Naive B cell (primary cell): ENCODE measurements around the gene CPXM1. TPM values are rescaled to one million over a fixed set of nuclear protein-coding genes. Genes with fewer than 3 reads are reported as not detected.
A peak's percentile ranks its signal among the peaks of the same experiment; 100 is the strongest.

ENCODE experiments used
- ATAC-seq, 2 donors: fragments of 150-1000 bp; cut with Tn5 transposase; 2 replicates each; pipeline ENCODE4 v1.10.0; 2021; ENCODE audit warnings: low read depth in 2 of 2, mild to moderate bottlenecking in 2 of 2, moderate library complexity in 2 of 2
- DNase-seq: peaks from one replicate; pipeline ENCODE4 v3.0.0; 2022
- H3K27ac Mint-ChIP-seq, 6 donors: one replicate each; pipeline ENCODE4 v1.8.0; 2020 to 2022; ENCODE audit warnings: mild to moderate bottlenecking in 6 of 6, mixed read lengths in 6 of 6, moderate library complexity in 5 of 6, inconsistent platforms in 2 of 6
- H3K27me3 Mint-ChIP-seq, 3 donors: one replicate each; pipeline ENCODE4 v1.8.0; 2021 to 2022; ENCODE audit warnings: mixed read lengths in 3 of 3, mild to moderate bottlenecking in 1 of 3
- H3K36me3 Mint-ChIP-seq, 2 donors: one replicate each; pipeline ENCODE4 v1.8.0; 2020 to 2022; ENCODE audit warnings: mixed read lengths in 2 of 2, inconsistent platforms in 1 of 2, mild to moderate bottlenecking in 1 of 2
- H3K4me1 Mint-ChIP-seq, 3 donors: one replicate each; pipeline ENCODE4 v1.8.0; 2020 to 2022; ENCODE audit warnings: mixed read lengths in 3 of 3, inconsistent platforms in 1 of 3, mild to moderate bottlenecking in 1 of 3, moderate library complexity in 1 of 3
- H3K4me3 Mint-ChIP-seq, 8 donors: one replicate each; pipeline ENCODE4 v1.8.0; 2020 to 2022; ENCODE audit warnings: mild to moderate bottlenecking in 8 of 8, mixed read lengths in 8 of 8, moderate library complexity in 8 of 8, inconsistent platforms in 2 of 8
- H3K9me3 Mint-ChIP-seq, 7 donors: one replicate each; pipeline ENCODE4 v1.8.0; 2020 to 2022; ENCODE audit warnings: mixed read lengths in 7 of 7, mild to moderate bottlenecking in 5 of 7, inconsistent platforms in 2 of 7, moderate library complexity in 1 of 7
- polyA plus RNA-seq, 6 donors: library from polyadenylated mRNA; unstranded; fragments of 300-500 nt; fragmentation: Illumina TruSeq; gene quantifications; one replicate each; pipeline ENCODE4 v1.2.3, GENCODE V29; 2021; ENCODE audit warnings: low read depth in 6 of 6

CPXM1 gene
- polyA plus RNA-seq, 6 donors from 2014 or later, result not detected

- Mint-ChIP-seq H3K27ac (no peak overlapping the region), H3K27me3 (peaks cover 55 to 73% (median 67%) of the 10 kb centered on the region in 3 donors), H3K4me3 (no peak overlapping the region), H3K4me1 (peaks cover 11 to 20% (median 17%) of the 10 kb centered on the region in 3 donors), H3K9me3 (peaks cover 0 to 6% (median 0%) of the 10 kb centered on the region in 7 donors), H3K36me3 (peaks cover 0 to 2% of the 10 kb centered on the region in 2 donors)
- DNase-seq (no peak), ATAC-seq (no peak)
Observed at GRCh38 chr20:2804852-2805688, 4.6 kb upstream of the CPXM1 start.

- H3K4me1 Mint-ChIP-seq, result peaks cover 19 to 28% (median 26%) of the 10 kb centered on the region in 3 donors
- H3K9me3 Mint-ChIP-seq, result peaks cover 0 to 6% (median 0%) of the 10 kb centered on the region in 7 donors
- ATAC-seq, result no peak
- no peak overlapping the region for H3K27ac Mint-ChIP-seq
- H3K36me3 Mint-ChIP-seq, result peaks cover 0 to 6% of the 10 kb centered on the region in 2 donors
- no peak for DNase-seq
- H3K27me3 Mint-ChIP-seq, result peaks cover 57 to 79% (median 72%) of the 10 kb centered on the region in 3 donors
- H3K4me3 Mint-ChIP-seq, result peak overlapping the region in 1 of 8 donors; percentile 12
Observed at GRCh38 chr20:2804041-2804828, 3.8 kb upstream of the CPXM1 start.

GRCh38 chr20:2801286-2801728 is 880 bp upstream of the CPXM1 start:
- Mint-ChIP-seq H3K27ac (peak overlapping the region in 2 of 6 donors; percentile 54 to 67), H3K4me3 (peak overlapping the region; percentile 40 to 89 (median 86)), H3K36me3 (peaks cover 0 to 6% of the 10 kb centered on the region in 2 donors), H3K4me1 (peaks cover 23 to 33% (median 32%) of the 10 kb centered on the region in 3 donors), H3K9me3 (peaks cover 0 to 3% (median 0%) of the 10 kb centered on the region in 7 donors), H3K27me3 (peaks cover 41 to 85% (median 77%) of the 10 kb centered on the region in 3 donors)
- ATAC-seq (peak in 1 of 2 donors; percentile 16), DNase-seq (no peak)

- ATAC-seq (no peak), DNase-seq (no peak)
- H3K27ac Mint-ChIP-seq, result peak overlapping the region in 3 of 6 donors; percentile 7 to 93 (median 86)
Observed at GRCh38 chr20:2799688-2800520, 523 bp downstream of the CPXM1 start.

GRCh38 chr20:2799271-2799670 is 1.2 kb downstream of the CPXM1 start:
- peaks cover 33 to 75% (median 61%) of the 10 kb centered on the region in 3 donors for H3K27me3 Mint-ChIP-seq
- H3K36me3 Mint-ChIP-seq, result peaks cover 0 to 6% of the 10 kb centered on the region in 2 donors
- ATAC-seq (no peak), DNase-seq (no peak)
- H3K4me3 Mint-ChIP-seq, result peak overlapping the region; percentile 40 to 95 (median 88)
- peak overlapping the region in 1 of 6 donors; percentile 26 for H3K27ac Mint-ChIP-seq
- H3K9me3 Mint-ChIP-seq, result peaks cover 0 to 3% (median 0%) of the 10 kb centered on the region in 7 donors
- peaks cover 23 to 32% (median 29%) of the 10 kb centered on the region in 3 donors for H3K4me1 Mint-ChIP-seq

More at GRCh38 chr20:2799688-2800520, 523 bp downstream of the CPXM1 start:
- peak overlapping the region; percentile 40 to 95 (median 88) for H3K4me3 Mint-ChIP-seq
- peaks cover 23 to 32% (median 29%) of the 10 kb centered on the region in 3 donors for H3K4me1 Mint-ChIP-seq
- H3K36me3 Mint-ChIP-seq, result peaks cover 0 to 6% of the 10 kb centered on the region in 2 donors
- peaks cover 0 to 3% (median 0%) of the 10 kb centered on the region in 7 donors for H3K9me3 Mint-ChIP-seq
- H3K27me3 Mint-ChIP-seq, result peaks cover 36 to 75% (median 65%) of the 10 kb centered on the region in 3 donors

GRCh38 chr20:2798814-2799213 is 1.6 kb downstream of the CPXM1 start:
- Mint-ChIP-seq H3K9me3 (peaks cover 0 to 3% (median 0%) of the 10 kb centered on the region in 7 donors), H3K4me3 (peak overlapping the region in 7 of 8 donors; percentile 30 to 95 (median 85)), H3K27me3 (peaks cover 30 to 75% (median 57%) of the 10 kb centered on the region in 3 donors), H3K27ac (peak overlapping the region in 1 of 6 donors; percentile 49), H3K36me3 (peaks cover 0 to 6% of the 10 kb centered on the region in 2 donors), H3K4me1 (peaks cover 23 to 32% (median 29%) of the 10 kb centered on the region in 3 donors)
- DNase-seq, result no peak
- no peak for ATAC-seq

GRCh38 chr20:2798095-2798805 is 2.2 kb downstream of the CPXM1 start:
- H3K27me3 Mint-ChIP-seq, result peaks cover 30 to 76% (median 61%) of the 10 kb centered on the region in 3 donors
- DNase-seq, result no peak

GRCh38 chr20:2797136-2797983 is 3.1 kb downstream of the CPXM1 start:
- H3K4me1 Mint-ChIP-seq, result peaks cover 23 to 29% (median 29%) of the 10 kb centered on the region in 3 donors
- no peak for DNase-seq
- H3K27ac Mint-ChIP-seq, result peak overlapping the region in 1 of 6 donors; percentile 63
- H3K4me3 Mint-ChIP-seq, result no peak overlapping the region
- peaks cover 0 to 3% (median 0%) of the 10 kb centered on the region in 7 donors for H3K9me3 Mint-ChIP-seq
- no peak for ATAC-seq
- peaks cover 29 to 76% (median 60%) of the 10 kb centered on the region in 3 donors for H3K27me3 Mint-ChIP-seq
- peaks cover 0 to 6% of the 10 kb centered on the region in 2 donors for H3K36me3 Mint-ChIP-seq

More at GRCh38 chr20:2798095-2798805, 2.2 kb downstream of the CPXM1 start:
- no peak for ATAC-seq
- H3K36me3 Mint-ChIP-seq, result peaks cover 0 to 6% of the 10 kb centered on the region in 2 donors
- H3K27ac Mint-ChIP-seq, result peak overlapping the region in 1 of 6 donors; percentile 61
- peaks cover 23 to 32% (median 29%) of the 10 kb centered on the region in 3 donors for H3K4me1 Mint-ChIP-seq
- peak overlapping the region in 7 of 8 donors; percentile 37 to 83 (median 57) for H3K4me3 Mint-ChIP-seq
- peaks cover 0 to 3% (median 0%) of the 10 kb centered on the region in 7 donors for H3K9me3 Mint-ChIP-seq

GRCh38 chr20:2796011-2796660 is 4.3 kb downstream of the CPXM1 start:
- no peaks in the 10 kb centered on the region for H3K9me3 Mint-ChIP-seq
- H3K4me1 Mint-ChIP-seq, result peaks cover 20 to 24% (median 22%) of the 10 kb centered on the region in 3 donors
- H3K36me3 Mint-ChIP-seq, result peaks cover 0 to 6% of the 10 kb centered on the region in 2 donors
- ATAC-seq, result no peak
- no peak overlapping the region for H3K27ac Mint-ChIP-seq
- H3K4me3 Mint-ChIP-seq, result no peak overlapping the region
- no peak for DNase-seq
- peaks cover 27 to 71% (median 52%) of the 10 kb centered on the region in 3 donors for H3K27me3 Mint-ChIP-seq

- ATAC-seq (no peak), DNase-seq (no peak)
- peaks cover 0 to 6% of the 10 kb centered on the region in 2 donors for H3K36me3 Mint-ChIP-seq
- no peaks in the 10 kb centered on the region for H3K9me3 Mint-ChIP-seq
- H3K4me1 Mint-ChIP-seq, result peaks cover 14 to 17% (median 17%) of the 10 kb centered on the region in 3 donors
- peak overlapping the region in 1 of 8 donors; percentile 6 for H3K4me3 Mint-ChIP-seq
- H3K27me3 Mint-ChIP-seq, result peaks cover 22 to 67% (median 48%) of the 10 kb centered on the region in 3 donors
- H3K27ac Mint-ChIP-seq, result no peak overlapping the region
Observed at GRCh38 chr20:2795451-2795850, 5.0 kb downstream of the CPXM1 start.
